Keratinocyte (primary cell): ENCODE measurements around the gene TMEM63B.

Source experiments
- CTCF ChIP-seq, 3 experiments: IDR thresholded peaks in 1 of 3; conservative IDR thresholded peaks in 1 of 3; optimal IDR thresholded peaks in 1 of 3; 2 replicates in 2 of 3; 3 replicates in 1 of 3; pipeline versions ENCODE3 to v1.5.1; 2011; ENCODE audit warnings: low read length in 3 of 3, mild to moderate bottlenecking in 3 of 3, moderate library complexity in 2 of 3, control low read depth in 1 of 3, inconsistent platforms in 1 of 3; ENCODE audit not compliant: insufficient read depth in 2 of 3; ENCODE audit errors: extremely low read depth in 1 of 3
- EZH2 ChIP-seq: IDR thresholded peaks from one replicate; pipeline ENCODE4 v1.6.1; 2012; ENCODE audit warnings: inconsistent platforms, mild to moderate bottlenecking, low read length, moderate library complexity

DNA sequence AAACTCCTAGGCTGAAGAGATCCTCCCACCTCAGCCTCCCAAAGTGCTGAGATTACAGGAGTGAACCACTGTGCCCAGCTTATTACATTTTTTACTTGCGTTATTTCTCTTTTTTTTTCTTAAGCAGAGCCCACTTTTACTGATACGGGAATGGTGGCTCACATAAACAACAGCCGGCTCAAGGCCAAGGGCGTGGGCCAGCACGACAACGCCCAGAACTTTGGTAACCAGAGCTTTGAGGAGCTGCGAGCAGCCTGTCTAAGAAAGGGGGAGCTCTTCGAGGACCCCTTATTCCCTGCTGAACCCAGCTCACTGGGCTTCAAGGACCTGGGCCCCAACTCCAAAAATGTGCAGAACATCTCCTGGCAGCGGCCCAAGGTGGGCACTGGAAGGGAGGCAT is 41.8 kb downstream of the TMEM63B start:
- TF ChIP-seq CTCF (optimal IDR thresholded peaks at IDR 0.05 in 1 of 3, IDR thresholded peaks at IDR 0.05 in 1 of 3, conservative IDR thresholded peaks at IDR 0.05 in 1 of 3; ENCODE audit: extremely low read depth in 1 of 3, insufficient read depth in 2 of 3, low read length in 3 of 3) (no peak), EZH2 (no peak)
